GM23338 (cell line): ENCODE data around the gene KCTD15. TPM values are rescaled to one million over a fixed set of nuclear protein-coding genes. Genes with fewer than 3 reads are reported as not detected.

ENCODE experiments used
- ATAC-seq: fragments of 200-7000 bp; cut with Tn5 transposase; 3 replicates; pipeline ENCODE4 v1.9.1; 2020
- DNase-seq: peaks from one replicate; pipeline ENCODE4 v3.0.0-alpha.2; 2015; ENCODE audit warnings: low spot score
- H2AFZ ChIP-seq: fragments of 200-600 bp; sonication (generic); 2 replicates; pipeline ENCODE4 v1.8.0; 2016; ENCODE audit warnings: antibody characterized with exemption, mild to moderate bottlenecking, moderate library complexity
- H3F3A ChIP-seq: fragments of 200-600 bp; sonication (generic); replicated peaks from 2 replicates; pipeline ENCODE4 v1.8.0; 2017; ENCODE audit warnings: antibody characterized with exemption, mixed run types, low read depth
- H3K27ac ChIP-seq: fragments of 200-600 bp; sonication (generic); 2 replicates; pipeline ENCODE4 v1.6.1; 2016; ENCODE audit warnings: low read depth
- H3K27me3 ChIP-seq: fragments of 200-600 bp; sonication (generic); 2 replicates; pipeline ENCODE4 v1.8.0; 2016; ENCODE audit warnings: mild to moderate bottlenecking, mixed run types, moderate library complexity; ENCODE audit not compliant: insufficient read depth
- H3K36me3 ChIP-seq: fragments of 200-600 bp; sonication (generic); 2 replicates; pipeline ENCODE4 v1.8.0; 2016; ENCODE audit warnings: mild to moderate bottlenecking; ENCODE audit not compliant: insufficient read depth
- H3K4me1 ChIP-seq: fragments of 200-600 bp; sonication (generic); 2 replicates; pipeline ENCODE4 v1.8.0; 2016; ENCODE audit warnings: mild to moderate bottlenecking, moderate library complexity; ENCODE audit not compliant: insufficient read depth
- H3K4me2 ChIP-seq: fragments of 200-600 bp; sonication (generic); 2 replicates; pipeline ENCODE4 v1.7.1; 2017; ENCODE audit warnings: mixed run types
- H3K4me3 ChIP-seq: fragments of 200-600 bp; sonication (generic); 2 replicates; pipeline ENCODE4 v1.6.1; 2016; ENCODE audit warnings: mixed run types
- H3K79me2 ChIP-seq: fragments of 200-600 bp; sonication (generic); replicated peaks from 2 replicates; pipeline ENCODE4 v1.8.0; 2017; ENCODE audit warnings: mild to moderate bottlenecking; ENCODE audit not compliant: insufficient read depth
- H3K9me2 ChIP-seq: fragments of 200-600 bp; sonication (generic); 2 replicates; pipeline ENCODE4 v1.8.0; 2017; ENCODE audit not compliant: insufficient read depth
- H4K20me1 ChIP-seq: fragments of 200-600 bp; sonication (generic); replicated peaks from 2 replicates; pipeline ENCODE4 v1.8.0; 2017; ENCODE audit warnings: mild to moderate bottlenecking; ENCODE audit not compliant: insufficient read depth
- H3K27ac Mint-ChIP-seq: 2 replicates; pipeline ENCODE4 v1.8.0; 2020; ENCODE audit warnings: inconsistent platforms, mild to moderate bottlenecking, moderate library complexity, mixed read lengths
- H3K27me3 Mint-ChIP-seq: 3 replicates; pipeline ENCODE4 v1.8.0; 2022; ENCODE audit warnings: low read depth, mild to moderate bottlenecking, moderate library complexity, mixed read lengths, inconsistent platforms; ENCODE audit not compliant: insufficient read depth, poor library complexity
- H3K36me3 Mint-ChIP-seq: 3 replicates; pipeline ENCODE4 v1.8.0; 2021; ENCODE audit warnings: low read depth, mild to moderate bottlenecking, inconsistent platforms, moderate library complexity, mixed read lengths
- H3K4me1 Mint-ChIP-seq: 3 replicates; pipeline ENCODE4 v1.8.0; 2020; ENCODE audit warnings: mild to moderate bottlenecking, inconsistent platforms, mixed read lengths
- H3K4me3 Mint-ChIP-seq: 3 replicates; pipeline ENCODE4 v1.8.0; 2021; ENCODE audit warnings: moderate library complexity, mild to moderate bottlenecking, inconsistent platforms, mixed read lengths
- H3K9me3 Mint-ChIP-seq: 3 replicates; pipeline ENCODE4 v1.8.0; 2020; ENCODE audit warnings: moderate library complexity, mild to moderate bottlenecking, inconsistent platforms, mixed read lengths
- CREB1 ChIP-seq: fragments of 250-450 bp; sonication (Bioruptor Pico); IDR thresholded peaks from 2 replicates; pipeline ENCODE4 v1.5.0; 2020; ENCODE audit warnings: low read depth, mild to moderate bottlenecking, moderate library complexity
- CTCF ChIP-seq, 2 experiments: fragments of 200-600 bp in 1 of 2; sonication (generic) in 1 of 2; conservative IDR thresholded peaks; 2 replicates each; pipeline versions ENCODE4 v1.5.1 to v1.6.1; 2016 to 2017; ENCODE audit warnings: antibody characterized with exemption in 2 of 2, low read depth in 2 of 2, mild to moderate bottlenecking in 2 of 2, moderate library complexity in 1 of 2
- EZH2phosphoT487 ChIP-seq: fragments of 200-600 bp; sonication (generic); IDR thresholded peaks from one replicate; pipeline ENCODE4 v1.8.1; 2018; ENCODE audit warnings: antibody characterized with exemption; ENCODE audit not compliant: unreplicated experiment
- POLR2AphosphoS5 ChIP-seq: IDR thresholded peaks from 2 replicates; pipeline ENCODE4 v1.6.1; 2016; ENCODE audit warnings: antibody characterized with exemption, low read depth
- ZNF114 ChIP-seq: fragments of 250-450 bp; sonication (Bioruptor Pico); IDR thresholded peaks from 2 replicates; pipeline ENCODE4 v1.5.0; 2020; ENCODE audit warnings: mild to moderate bottlenecking, moderate library complexity
- ZNF331 ChIP-seq: fragments of 250-450 bp; sonication (Bioruptor Pico); IDR thresholded peaks from 2 replicates; pipeline ENCODE4 v1.5.0; 2020; ENCODE audit warnings: low read depth, mild to moderate bottlenecking, moderate library complexity
- ZNF462 ChIP-seq: fragments of 250-450 bp; sonication (Bioruptor Pico); IDR thresholded peaks from 2 replicates; pipeline ENCODE4 v1.5.0; 2020; ENCODE audit warnings: mild to moderate bottlenecking, moderate library complexity
- polyA plus RNA-seq: library from polyadenylated mRNA; unstranded; fragments of >200 nt; fragmentation: Nextera tagmentation; extraction: Ambion mirVana; gene quantifications from 2 replicates; pipeline ENCODE4 v1.2.1, GENCODE V29; 2016
- total RNA-seq: library from RNA; depleted of rRNA; stranded (reverse); fragments of >200 nt; shearing (Covaris generic); gene quantifications from 2 replicates; pipeline ENCODE4 v1.2.3, GENCODE V29; 2014
- TF ChIP-seq, protein P1 (sequence below): IDR thresholded peaks from one replicate; pipeline ENCODE4 v1.6.1; 2018; ENCODE audit warnings: antibody characterized with exemption; ENCODE audit not compliant: unreplicated experiment
- TF ChIP-seq, protein P2 (sequence below): IDR thresholded peaks from 2 replicates; pipeline ENCODE4 v1.6.1; 2016; ENCODE audit warnings: antibody characterized with exemption

Gene KCTD15
- total and polyA plus RNA-seq, 2 experiments from 2014 or later = 5.1 to 60.1 TPM

DNA sequence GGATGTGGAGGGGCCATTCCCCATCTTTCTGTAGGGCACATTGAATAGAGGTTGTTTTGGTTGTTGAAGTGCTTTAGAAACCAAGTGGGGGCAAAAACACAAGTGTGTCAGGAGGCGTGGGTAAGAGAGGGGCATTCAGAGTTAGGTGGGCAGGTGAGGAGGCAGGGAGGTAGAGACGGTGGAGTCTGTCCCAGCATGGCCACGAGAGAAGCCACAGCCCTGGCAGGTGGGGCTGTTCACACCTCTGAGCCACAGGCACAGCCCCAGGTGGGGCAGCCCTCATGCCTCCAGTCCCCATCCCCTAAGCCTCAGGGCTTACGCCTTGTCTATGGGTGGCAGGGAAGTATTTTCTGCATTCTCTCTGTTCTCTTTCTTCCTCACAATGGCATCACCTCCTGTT is 43.7 kb downstream of the KCTD15 start:
- H3K79me2 ChIP-seq = no peaks in the 10 kb centered on the region
- H3K4me2 ChIP-seq = no peak overlapping the region
- H3K27me3 ChIP-seq = no peaks in the 10 kb centered on the region
- H3K4me3 ChIP-seq = no peak overlapping the region
- ATAC-seq = no peak
- H3K36me3 ChIP-seq = no peaks in the 10 kb centered on the region
- TF ChIP-seq CREB1 (CRISPR knock-in tag) = no peak
- TF ChIP-seq POLR2AphosphoS5 = no peak
- no peak for TF ChIP-seq ZNF331 (CRISPR knock-in tag)
- no peak for TF ChIP-seq CTCF (conservative IDR thresholded peaks at IDR 0.05; ENCODE audit: low read depth in 2 of 2)
- TF ChIP-seq, protein P1, sequence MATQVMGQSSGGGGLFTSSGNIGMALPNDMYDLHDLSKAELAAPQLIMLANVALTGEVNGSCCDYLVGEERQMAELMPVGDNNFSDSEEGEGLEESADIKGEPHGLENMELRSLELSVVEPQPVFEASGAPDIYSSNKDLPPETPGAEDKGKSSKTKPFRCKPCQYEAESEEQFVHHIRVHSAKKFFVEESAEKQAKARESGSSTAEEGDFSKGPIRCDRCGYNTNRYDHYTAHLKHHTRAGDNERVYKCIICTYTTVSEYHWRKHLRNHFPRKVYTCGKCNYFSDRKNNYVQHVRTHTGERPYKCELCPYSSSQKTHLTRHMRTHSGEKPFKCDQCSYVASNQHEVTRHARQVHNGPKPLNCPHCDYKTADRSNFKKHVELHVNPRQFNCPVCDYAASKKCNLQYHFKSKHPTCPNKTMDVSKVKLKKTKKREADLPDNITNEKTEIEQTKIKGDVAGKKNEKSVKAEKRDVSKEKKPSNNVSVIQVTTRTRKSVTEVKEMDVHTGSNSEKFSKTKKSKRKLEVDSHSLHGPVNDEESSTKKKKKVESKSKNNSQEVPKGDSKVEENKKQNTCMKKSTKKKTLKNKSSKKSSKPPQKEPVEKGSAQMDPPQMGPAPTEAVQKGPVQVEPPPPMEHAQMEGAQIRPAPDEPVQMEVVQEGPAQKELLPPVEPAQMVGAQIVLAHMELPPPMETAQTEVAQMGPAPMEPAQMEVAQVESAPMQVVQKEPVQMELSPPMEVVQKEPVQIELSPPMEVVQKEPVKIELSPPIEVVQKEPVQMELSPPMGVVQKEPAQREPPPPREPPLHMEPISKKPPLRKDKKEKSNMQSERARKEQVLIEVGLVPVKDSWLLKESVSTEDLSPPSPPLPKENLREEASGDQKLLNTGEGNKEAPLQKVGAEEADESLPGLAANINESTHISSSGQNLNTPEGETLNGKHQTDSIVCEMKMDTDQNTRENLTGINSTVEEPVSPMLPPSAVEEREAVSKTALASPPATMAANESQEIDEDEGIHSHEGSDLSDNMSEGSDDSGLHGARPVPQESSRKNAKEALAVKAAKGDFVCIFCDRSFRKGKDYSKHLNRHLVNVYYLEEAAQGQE = no peak
- no peak for TF ChIP-seq ZNF462
- no peak for TF ChIP-seq EZH2phosphoT487
- no peak for TF ChIP-seq ZNF114 (CRISPR knock-in tag)
- TF ChIP-seq, protein P2, sequence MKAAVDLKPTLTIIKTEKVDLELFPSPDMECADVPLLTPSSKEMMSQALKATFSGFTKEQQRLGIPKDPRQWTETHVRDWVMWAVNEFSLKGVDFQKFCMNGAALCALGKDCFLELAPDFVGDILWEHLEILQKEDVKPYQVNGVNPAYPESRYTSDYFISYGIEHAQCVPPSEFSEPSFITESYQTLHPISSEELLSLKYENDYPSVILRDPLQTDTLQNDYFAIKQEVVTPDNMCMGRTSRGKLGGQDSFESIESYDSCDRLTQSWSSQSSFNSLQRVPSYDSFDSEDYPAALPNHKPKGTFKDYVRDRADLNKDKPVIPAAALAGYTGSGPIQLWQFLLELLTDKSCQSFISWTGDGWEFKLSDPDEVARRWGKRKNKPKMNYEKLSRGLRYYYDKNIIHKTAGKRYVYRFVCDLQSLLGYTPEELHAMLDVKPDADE = no peak
- H3K27ac Mint-ChIP-seq = no peak overlapping the region
- no peak for DNase-seq
- no peaks in the 10 kb centered on the region for H3K4me1 ChIP-seq
- no peaks in the 10 kb centered on the region for H3K27me3 Mint-ChIP-seq
- H3K36me3 Mint-ChIP-seq = no peaks in the 10 kb centered on the region
- no peak overlapping the region for H3K27ac ChIP-seq
- H3K4me1 Mint-ChIP-seq = no peaks in the 10 kb centered on the region
- H3K4me3 Mint-ChIP-seq = no peak overlapping the region
- no peaks in the 10 kb centered on the region for H3K9me3 Mint-ChIP-seq
- H3F3A ChIP-seq = no peaks in the 10 kb centered on the region
- H4K20me1 ChIP-seq = no peaks in the 10 kb centered on the region
- H3K9me2 ChIP-seq = no peaks in the 10 kb centered on the region
- H2AFZ ChIP-seq = no peak overlapping the region
